Spinal cord (tissue), 10 donors: Measurements from ENCODE around the gene UBE2Q1. TPM values are rescaled to one million over a fixed set of nuclear protein-coding genes. Genes with fewer than 3 reads are reported as not detected.
A peak's percentile ranks its signal among the peaks of the same experiment; 100 is the strongest.

Source experiments
- DNase-seq, 6 donors: peaks; one replicate each; pipeline versions ENCODE4 v3.0.0 to v3.0.0-alpha.2; 2013 to 2015; ENCODE audit warnings: low spot score in 6 of 6, low read depth in 4 of 6
- H3K27ac ChIP-seq: one replicate; pipeline ENCODE4 v1.5.1; 2013; ENCODE audit warnings: low read depth, low read length, control low read depth
- H3K27me3 ChIP-seq: one replicate; pipeline ENCODE4 v1.6.1; 2013; ENCODE audit warnings: low read length; ENCODE audit not compliant: control insufficient read depth, insufficient read depth
- H3K36me3 ChIP-seq: one replicate; pipeline ENCODE4 v1.6.1; 2013; ENCODE audit warnings: low read length; ENCODE audit not compliant: control insufficient read depth, insufficient read depth
- H3K4me1 ChIP-seq: one replicate; pipeline ENCODE4 v1.6.1; 2013; ENCODE audit warnings: low read length; ENCODE audit not compliant: control insufficient read depth, insufficient read depth
- H3K4me3 ChIP-seq: one replicate; pipeline ENCODE4 v1.5.1; 2013; ENCODE audit warnings: low read depth, low read length, control low read depth
- H3K9me3 ChIP-seq: one replicate; pipeline ENCODE4 v1.6.1; 2013; ENCODE audit warnings: low read length; ENCODE audit not compliant: control insufficient read depth, insufficient read depth
- WGBS: methylation state at CpG from one replicate; pipeline ENCODE4 v1.1.5; 2013; ENCODE audit warnings: missing lambda C conversion rate; ENCODE audit not compliant: insufficient coverage; 5-methylcytosine and 5-hydroxymethylcytosine counted together
- polyA plus RNA-seq, 2 donors: library from polyadenylated mRNA; unstranded; fragments of 120-200 nt; gene quantifications; one replicate each; pipeline ENCODE4 v1.2.1, GENCODE V29; 2013; ENCODE audit not compliant: insufficient read length in 2 of 2
- total RNA-seq, 2 donors: library from RNA; depleted of rRNA in 1 of 2; stranded (reverse); fragments of 120-200 nt in 1 of 2; fragments of >200 nt in 1 of 2; gene quantifications; one replicate each; pipeline versions ENCODE4 v1.2.3 to v1.2.4, GENCODE V29; 2013 to 2014
- donor health status: healthy.

Gene UBE2Q1
- total and polyA plus RNA-seq, 4 donors: 21.1 to 111 (median 72.2) TPM

- 84% methylated on average over 8 of the region's 8 CpGs for WGBS
- peaks cover 56% of the 10 kb centered on the region for H3K27me3 ChIP-seq
- H3K4me1 ChIP-seq: peaks cover 12% of the 10 kb centered on the region
- H3K4me3 ChIP-seq: peak overlapping the region; percentile 16
- H3K36me3 ChIP-seq: no peaks in the 10 kb centered on the region
- DNase-seq: no peak
- no peak overlapping the region for H3K27ac ChIP-seq
- H3K9me3 ChIP-seq: peaks cover 2% of the 10 kb centered on the region
Observed at GRCh38 chr1:154500533-154500932, 57.9 kb downstream of the UBE2Q1 start.

GRCh38 chr1:154499446-154499845, 59.0 kb downstream of the UBE2Q1 start:
- Histone ChIP-seq H3K4me1 (peaks cover 12% of the 10 kb centered on the region), H3K27me3 (peaks cover 51% of the 10 kb centered on the region), H3K36me3 (no peaks in the 10 kb centered on the region), H3K9me3 (peaks cover 2% of the 10 kb centered on the region), H3K27ac (no peak overlapping the region), H3K4me3 (no peak overlapping the region)
- WGBS: no CpG with 5 or more reads among the region's 1 CpG
- DNase-seq: no peak

Other genes starting within 250 kb of the UBE2Q1 start
- gene AQP10, start 237.6 kb downstream of the UBE2Q1 start, total RNA-seq: under 1 TPM in 1 of 2 donors, not detected in 1; 0.30 TPM
- not detected for gene AQP10, start 237.6 kb downstream of the UBE2Q1 start, polyA plus RNA-seq
- 10 to 100 TPM; 43.0 to 44.2 TPM for gene ATP8B2, start 233.1 kb downstream of the UBE2Q1 start, total RNA-seq
- 10 to 100 TPM; 26.7 to 43.3 TPM for gene ATP8B2, start 233.1 kb downstream of the UBE2Q1 start, polyA plus RNA-seq
- gene IL6R, start 153.3 kb downstream of the UBE2Q1 start, total RNA-seq: 1 to 10 TPM; 5.8 to 7.3 TPM
- 1 to 10 TPM; 3.8 to 4.9 TPM for gene IL6R, start 153.3 kb downstream of the UBE2Q1 start, polyA plus RNA-seq
- 1 to 10 TPM in 1 of 2 donors, under 1 TPM in 1; 0.40 to 1.4 TPM for gene TDRD10, start 56.4 kb downstream of the UBE2Q1 start, total RNA-seq
- gene TDRD10, start 56.4 kb downstream of the UBE2Q1 start, polyA plus RNA-seq: 1 to 10 TPM; 1.5 to 3.1 TPM
- 10 to 100 TPM in 1 of 2 donors, 1 to 10 TPM in 1; 5.2 to 10.5 TPM for gene SHE, start 56.2 kb downstream of the UBE2Q1 start, total RNA-seq
- gene SHE, start 56.2 kb downstream of the UBE2Q1 start, polyA plus RNA-seq: 1 to 10 TPM; 3.7 to 6.7 TPM
- gene CHRNB2, start 9.1 kb upstream of the UBE2Q1 start, total RNA-seq: 10 to 100 TPM in 1 of 2 donors, 1 to 10 TPM in 1; 5.8 to 14.9 TPM
- gene CHRNB2, start 9.1 kb upstream of the UBE2Q1 start, polyA plus RNA-seq: 10 to 100 TPM; 23.3 to 24.1 TPM
- gene ADAR, start 49.5 kb upstream of the UBE2Q1 start, total RNA-seq: 100 to 1,000 TPM; 106 to 108 TPM
- 100 to 1,000 TPM; 130 to 131 TPM for gene ADAR, start 49.5 kb upstream of the UBE2Q1 start, polyA plus RNA-seq